Femur (tissue), 1 donor: ENCODE data around the gene ZNF142.

Source experiments
- DNase-seq: peaks from one replicate; pipeline ENCODE4 v3.0.0-alpha.2; 2017

The ZNF142 gene

DNA sequence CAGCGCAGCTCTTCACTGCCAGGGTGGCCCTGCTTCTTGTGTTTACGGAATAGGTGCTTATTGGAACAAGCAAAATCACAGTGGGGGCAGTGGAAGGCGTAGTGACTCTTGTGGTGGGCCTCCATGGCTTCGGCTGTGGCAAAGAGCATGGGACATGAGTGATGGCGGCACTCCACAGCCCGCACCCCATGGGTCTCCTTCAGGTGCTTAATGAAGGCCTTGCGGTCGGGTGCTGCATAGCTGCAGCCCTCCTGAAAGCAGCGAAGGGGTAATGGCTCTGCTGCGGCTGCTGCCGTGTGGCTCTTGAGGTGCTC is 10.7 kb downstream of the ZNF142 start:
- DNase-seq = no peak

DNA sequence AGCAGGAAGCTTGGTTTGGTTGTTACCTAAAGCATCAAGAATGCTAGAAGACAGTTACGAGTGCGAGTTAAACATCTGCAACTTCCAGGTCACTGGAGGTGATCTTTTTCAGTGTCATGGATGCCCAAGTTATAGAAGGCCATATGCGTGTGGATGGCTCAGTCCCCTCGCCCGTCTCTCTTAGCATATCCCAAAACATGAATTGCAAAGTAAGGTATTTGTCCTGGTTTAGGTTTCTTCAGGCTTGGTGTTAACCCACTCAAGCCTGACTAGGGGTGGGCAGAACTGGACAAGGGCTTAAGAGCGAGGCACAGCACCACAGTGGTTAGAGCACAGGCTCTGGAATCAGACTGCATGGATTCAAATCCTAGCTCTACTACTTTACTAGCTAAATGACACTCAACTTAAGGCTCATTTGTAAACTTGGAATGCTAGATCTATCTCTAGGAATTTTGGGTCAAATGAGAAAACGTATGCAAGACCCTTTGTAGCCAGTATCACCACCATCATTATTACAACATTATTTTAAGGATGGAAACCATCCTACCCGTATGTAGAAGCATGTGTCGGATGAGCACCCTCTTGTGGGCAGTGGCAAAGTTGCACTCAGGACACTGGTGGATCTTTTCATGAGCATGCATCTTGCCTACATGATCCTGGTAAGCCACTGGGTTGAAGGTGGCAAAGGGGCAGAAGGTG is 11.2 kb downstream of the ZNF142 start:
- DNase-seq = peak; percentile 57

DNA sequence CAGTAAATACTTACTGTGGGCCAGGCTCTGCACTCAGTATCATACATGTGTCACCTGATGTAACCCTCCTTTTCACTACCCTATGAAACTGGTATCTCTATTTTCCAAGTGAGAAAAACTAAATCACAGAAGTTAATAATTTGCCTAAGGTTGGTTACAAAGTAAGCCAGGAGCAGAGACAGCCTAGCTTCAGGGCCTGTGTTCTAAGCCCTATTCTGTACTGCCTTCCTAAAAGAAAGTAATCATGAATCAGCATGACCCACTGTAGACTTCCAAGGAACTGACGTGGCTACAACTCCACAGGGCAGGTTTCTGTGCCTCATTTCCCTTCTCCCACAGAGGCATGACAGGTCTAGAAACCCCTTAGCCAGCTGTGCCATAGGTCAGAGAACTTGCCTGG is 14.3 kb downstream of the ZNF142 start:
- no peak for DNase-seq

DNA sequence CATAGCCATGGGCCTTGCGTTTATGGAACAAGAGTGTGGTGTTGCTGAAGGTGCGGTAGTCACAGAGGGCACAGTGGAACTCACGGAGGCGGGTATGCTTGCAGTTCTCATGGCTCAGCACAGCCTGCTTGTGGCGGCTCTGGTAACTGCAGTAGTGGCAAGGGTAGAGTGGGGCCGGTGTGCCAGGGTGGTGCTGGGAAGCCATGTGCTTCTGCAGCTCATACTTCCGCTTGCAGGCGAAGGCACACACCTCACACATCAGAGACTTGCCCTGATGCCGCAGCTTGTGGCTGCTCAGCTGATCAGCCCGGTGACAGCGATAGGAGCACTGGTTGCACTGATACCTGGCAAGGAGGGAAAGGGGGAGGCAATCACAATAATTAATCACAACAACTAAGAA is 14.7 kb downstream of the ZNF142 start:
- DNase-seq = no peak

DNA sequence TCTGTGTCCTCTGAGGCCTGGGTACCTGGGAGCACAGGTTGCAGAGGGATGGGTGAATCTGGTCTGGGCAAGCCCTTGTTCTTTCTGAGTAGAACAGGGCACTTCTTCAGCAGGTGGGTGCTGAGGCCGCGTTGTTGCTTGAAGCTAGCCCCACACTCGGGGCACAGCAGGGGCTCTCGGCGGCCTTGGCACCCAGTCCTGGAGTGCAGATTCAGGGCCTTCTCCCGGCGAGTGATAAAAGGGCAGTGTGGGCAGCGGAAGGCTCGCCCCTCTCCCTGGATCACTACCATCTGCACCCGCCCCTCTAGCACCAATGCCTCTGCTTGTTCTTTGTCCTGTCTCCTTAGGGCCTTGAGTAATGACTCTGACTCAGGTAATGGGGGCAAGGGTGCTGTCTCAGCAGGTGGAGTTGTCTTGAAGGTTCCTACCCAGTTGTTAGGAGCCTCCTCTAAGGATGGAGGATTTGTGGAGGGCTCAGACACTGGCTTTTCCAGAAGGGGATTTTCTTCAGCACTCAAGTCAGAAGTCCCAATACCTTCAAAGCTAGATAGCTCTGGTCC is 15.6 kb downstream of the ZNF142 start:
- no peak for DNase-seq

DNA sequence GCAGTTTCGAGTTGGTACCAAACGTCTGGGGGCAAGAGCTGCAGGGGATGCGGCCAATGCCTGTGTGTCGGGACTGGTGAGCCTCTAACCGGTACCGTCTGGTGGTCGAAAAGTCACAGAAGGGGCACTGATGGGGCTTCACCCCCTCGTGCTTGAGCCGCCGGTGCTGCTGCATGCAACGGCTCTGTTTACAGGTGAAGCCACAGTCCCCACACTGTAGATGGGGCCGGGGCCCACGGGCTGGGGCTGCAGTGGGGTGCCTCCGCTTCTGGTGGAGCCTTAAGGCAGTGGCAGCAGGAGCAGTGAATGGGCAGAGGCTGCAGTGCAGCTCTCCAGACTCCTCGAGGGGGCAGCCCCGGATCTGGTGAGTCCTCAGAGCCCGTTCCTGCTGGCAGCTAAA is 16.6 kb downstream of the ZNF142 start:
- DNase-seq = no peak

DNA sequence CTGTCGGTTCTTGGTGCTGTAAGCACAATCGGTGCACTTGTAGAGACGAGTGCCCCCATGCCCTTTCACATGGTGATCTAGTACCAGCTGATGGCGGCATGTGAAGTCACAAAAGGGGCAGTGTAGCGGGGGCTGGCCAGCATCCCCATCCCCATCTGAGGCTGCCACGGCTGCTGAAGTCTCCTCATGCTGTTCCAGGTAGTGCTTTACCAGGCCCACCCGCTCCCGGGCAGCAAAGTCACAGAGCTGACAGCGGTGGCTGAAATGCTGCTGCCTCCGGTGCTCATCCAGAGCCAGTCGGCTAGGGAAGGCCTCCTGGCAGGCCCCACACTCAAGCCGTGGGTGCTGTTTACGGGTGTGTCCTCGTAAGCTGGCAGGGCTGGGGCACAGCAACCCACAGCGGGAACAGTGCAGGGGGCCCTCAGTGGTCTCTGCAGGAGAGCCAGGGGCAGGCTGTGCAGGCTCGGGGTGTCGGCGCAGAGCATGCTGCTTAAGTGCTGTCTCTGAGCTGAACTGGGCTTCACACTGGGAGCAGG is 17.2 kb downstream of the ZNF142 start:
- DNase-seq = no peak

DNA sequence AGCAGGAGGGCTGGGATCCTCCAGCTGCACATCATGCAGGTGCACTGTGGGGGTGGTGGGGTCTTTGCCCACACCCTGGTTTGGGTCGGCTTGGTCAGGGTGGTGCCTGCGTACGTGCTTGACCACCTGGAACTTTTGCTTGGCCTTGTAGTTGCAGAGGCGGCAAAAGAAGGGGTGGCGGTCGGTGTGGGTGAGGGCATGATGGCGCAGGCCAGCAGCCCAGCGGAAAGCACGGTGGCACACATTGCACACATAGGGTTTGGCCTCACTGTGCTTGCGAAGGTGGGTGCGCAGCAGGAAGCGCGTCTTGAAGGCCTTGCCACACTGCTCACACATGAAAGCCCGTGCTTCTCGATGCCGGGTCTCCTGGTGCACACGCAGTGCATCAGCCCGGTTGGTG is 21.1 kb downstream of the ZNF142 start:
- DNase-seq = no peak

DNA sequence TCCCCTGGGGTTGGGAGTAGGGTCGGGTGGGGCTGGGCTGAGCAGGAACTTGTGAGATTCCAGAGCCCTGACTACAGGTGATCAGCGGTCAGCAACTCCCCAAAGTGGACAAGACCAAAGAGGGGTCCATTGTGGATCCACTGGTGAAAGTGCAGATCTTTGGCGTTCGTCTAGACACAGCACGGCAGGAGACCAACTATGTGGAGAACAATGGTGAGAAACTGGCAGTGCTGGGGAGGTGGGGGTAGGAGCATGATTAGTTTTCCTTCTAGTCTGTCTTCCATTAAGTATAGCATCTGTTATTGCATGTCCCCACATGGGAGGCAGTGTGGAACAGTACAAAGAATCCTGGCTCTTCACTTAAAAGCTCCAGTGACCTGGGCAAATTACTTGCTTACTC is 23.7 kb downstream of the ZNF142 start:
- no peak for DNase-seq

DNA sequence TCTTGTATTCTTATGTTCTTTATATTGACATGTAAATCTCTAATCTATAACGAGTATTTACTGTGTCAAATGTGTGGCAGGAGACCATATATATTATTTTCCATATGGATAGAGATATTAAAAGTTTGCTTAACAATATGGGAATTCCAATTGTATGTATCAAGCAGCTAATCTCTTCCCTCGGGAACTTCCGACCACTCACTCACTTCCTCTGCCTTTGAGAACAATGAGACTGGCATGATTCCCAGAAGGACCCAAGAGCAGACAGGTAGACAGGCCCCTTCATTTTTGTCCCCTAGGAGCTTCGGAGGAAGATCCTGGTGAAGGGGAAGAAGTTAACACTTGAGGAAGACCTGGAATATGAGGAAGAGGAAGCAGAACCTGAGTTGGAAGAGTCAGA is 27.6 kb downstream of the ZNF142 start:
- no peak for DNase-seq

DNA sequence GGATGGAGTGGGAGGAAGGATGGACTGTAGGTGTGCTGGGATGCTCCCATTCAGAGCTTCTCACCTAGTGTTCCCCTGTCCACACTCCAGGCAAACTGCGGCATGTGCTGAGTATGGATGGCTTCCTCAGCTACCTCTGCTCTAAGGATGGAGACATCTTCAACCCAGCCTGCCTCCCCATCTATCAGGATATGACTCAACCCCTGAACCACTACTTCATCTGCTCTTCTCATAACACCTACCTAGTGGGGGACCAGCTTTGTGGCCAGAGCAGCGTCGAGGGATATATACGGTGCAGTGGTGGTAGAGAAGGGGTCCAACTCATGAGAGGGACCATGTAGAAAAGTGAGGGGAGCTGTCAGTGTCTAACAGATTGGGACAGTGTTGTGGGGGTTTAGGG is 31.5 kb downstream of the ZNF142 start:
- DNase-seq = no peak

DNA sequence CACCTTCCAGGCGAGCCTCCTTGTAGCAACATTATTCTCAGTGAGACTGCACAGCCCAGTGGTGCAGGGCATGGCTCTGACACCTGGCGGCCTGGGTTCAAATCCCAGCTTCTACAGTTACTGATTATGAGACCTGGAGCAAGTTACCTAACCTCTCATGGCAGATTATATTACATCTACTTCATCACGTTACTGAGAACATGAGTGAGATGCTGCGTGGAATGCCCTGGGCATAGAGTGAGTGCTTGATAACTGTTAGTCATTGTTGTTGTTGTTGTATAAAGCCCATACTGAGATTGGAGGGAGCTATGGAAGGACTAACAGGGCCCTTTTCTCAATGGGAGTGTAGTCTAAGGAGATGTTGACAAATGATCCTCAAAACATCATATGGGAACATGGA is 33.1 kb downstream of the ZNF142 start:
- DNase-seq = no peak

DNA sequence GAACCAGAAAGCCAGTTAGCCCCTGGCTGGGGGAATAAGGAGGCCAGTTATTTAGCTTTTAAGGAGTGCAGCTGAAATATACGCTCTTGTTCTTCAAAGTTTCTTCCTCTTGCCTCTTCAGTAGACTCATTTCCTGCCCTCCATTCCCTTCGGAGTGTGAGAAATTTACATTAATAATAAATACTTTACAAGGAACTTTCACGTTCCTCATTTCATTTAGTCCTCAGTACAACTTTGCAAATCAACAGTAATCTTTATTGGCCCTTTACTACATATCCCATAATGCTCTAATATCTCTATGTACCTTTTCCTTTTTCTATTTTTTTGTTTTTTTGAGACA is 36.1 kb downstream of the ZNF142 start:
- no peak for DNase-seq

DNA sequence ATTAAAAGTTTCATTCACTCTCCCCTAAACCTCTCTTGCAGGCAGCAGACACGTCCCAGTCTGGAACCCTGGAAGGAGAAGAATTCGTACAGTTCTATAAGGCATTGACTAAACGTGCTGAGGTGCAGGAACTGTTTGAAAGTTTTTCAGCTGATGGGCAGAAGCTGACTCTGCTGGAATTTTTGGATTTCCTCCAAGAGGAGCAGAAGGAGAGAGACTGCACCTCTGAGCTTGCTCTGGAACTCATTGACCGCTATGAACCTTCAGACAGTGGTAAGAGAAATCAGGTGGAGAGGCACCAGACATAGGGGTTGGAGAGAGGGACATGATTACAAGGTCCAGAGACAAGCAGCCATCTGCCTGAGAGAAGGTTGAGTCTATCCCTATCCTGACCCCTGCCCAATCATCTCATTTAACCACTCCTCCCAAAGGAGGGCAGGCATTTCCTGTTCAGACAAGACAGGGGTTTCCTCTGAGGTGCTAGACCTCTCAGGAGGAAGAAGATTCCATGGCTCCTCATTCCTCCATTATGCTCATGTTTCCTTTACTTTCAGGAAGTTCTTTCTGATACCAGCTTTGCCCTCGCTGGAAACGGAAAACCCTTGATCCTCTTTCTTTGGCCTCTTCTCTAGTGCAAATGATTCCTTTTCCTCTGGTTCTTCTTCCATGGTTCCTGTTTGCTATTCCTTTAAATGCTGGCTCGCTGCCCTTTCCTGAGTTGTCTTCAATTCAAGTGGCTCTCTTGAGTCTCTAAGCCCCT is 36.6 kb downstream of the ZNF142 start:
- DNase-seq = no peak

DNA sequence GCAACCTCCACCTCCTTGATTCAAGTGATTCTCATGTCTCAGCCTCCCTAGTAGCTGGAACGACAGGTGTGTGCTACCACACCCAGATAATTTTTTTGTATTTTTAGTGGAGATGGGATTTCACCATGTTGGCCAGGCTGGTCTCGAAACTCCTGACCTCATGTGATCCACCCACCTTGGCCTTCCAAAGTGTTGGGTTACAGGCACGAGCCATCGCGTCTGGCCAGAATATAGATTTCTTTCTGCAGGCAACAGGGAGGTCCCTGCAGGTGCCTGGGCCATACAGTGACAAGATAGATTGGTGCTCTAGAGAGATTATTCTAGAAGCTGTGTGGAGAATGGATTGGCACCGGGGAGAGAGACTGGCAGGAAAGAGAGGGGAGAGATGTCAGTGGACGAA is 38.4 kb downstream of the ZNF142 start:
- DNase-seq = no peak

DNA sequence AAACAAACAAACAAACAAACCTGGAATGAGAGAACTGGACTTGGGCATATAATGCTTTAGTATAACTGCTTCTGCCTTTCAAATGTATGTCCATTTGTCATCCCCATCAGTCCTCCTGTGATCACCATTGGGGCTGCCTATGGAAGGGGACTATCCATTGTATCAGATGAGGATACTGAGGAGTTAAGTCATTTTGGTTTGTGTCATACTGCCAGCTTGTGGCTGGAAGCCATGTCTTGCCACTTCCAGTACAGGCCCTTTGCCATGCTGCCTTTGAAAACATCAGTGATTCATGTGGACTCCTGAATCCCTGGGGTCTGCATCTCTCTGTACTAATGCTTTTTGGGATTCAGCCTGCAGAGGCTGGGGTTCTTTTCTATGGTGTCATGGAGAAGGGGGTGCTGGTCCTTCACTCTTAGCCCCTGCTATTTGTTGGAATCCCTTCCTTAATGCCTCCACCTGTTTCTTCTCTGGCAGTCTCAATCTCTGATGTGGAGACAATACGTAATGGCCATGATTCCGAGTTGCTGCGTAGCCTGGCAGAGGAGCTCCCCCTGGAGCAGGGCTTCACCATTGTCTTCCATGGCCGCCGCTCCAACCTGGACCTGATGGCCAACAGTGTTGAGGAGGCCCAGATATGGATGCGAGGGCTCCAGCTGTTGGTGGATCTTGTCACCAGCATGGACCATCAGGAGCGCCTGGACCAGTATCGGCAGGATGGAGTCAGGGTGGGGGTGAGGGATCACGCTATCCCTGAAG is 41.1 kb downstream of the ZNF142 start:
- DNase-seq = no peak

DNA sequence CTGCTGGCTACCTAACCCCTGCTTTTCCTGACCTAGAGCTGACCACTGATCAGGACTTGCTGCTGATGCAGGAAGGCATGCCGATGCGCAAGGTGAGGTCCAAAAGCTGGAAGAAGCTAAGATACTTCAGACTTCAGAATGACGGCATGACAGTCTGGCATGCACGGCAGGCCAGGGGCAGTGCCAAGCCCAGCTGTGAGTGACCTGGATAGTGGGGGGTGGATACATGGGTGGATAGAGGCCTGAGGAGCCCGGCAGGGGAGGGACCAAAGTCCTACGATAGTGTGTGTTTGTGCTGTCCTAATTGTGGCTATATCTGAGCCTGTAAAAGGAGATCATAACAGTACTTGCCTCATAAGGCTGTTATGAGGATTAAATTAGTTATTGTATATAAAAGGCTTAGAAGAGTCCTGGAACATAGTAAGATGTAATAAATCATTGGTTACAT is 43.5 kb downstream of the ZNF142 start:
- no peak for DNase-seq

DNA sequence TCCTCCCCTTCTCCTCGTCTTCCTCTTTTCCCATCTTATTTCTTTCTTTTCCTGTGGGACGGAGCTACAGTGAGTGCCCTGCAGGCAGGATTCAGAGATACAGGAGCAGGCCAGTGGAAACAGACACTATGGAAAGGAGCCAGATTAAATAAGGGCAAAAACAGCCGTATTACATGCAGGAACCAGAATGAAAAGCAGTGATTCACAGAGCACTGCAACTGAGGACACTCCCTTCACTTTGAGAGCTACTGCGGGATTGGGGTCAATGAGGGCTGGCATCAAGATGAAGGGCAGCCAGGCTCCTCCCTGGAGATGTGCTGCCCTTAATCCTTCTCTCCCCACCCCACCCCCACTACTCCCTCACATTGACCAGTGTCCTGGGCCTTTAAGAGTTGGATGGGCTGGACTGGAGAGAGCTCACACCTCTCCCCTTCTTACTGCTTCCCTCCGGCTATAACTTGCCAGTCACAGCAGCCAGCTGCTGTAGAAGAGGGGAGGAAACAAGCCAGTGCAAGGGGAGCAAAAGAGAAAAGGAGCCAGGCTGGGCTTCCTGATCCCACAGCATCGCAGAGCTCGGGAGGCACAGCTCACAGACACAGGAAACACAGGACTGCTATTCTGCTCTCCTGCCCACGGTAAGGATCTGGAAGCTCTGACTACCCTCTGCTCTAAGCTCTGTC is 51.8 kb downstream of the ZNF142 start, which contains the start of gene PLCD4:
Gene PLCD4, plus strand, starts transcription at position 464 of the 680 bp plus-strand sequence. CDS start 7,841 bp downstream, outside the sequence.
- peak; percentile 72 for DNase-seq

DNA sequence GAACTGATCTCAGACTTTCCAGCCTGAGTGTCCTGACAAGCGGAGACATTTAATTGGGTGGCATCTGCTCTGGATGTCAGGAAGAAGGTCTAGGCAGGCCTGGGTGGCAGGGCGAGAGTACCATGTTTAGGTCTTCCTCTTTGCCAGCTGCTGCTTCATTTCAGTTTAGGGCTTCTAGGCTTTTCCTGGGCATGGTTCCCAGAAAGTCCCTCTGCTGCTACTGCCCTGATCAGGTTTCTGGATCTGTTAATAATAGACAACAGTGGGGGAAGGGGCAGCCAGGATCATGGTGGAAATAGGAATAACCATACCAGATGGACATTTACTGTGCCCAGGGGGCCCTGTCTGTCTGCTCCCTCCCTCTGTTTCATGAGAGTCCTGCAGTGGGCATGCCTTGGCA is 54.0 kb downstream of the ZNF142 start:
- peak; percentile 83 for DNase-seq
